Uterus (tissue), 4 donors: ENCODE results near the gene ZNF302. TPM values are rescaled to one million over a fixed set of nuclear protein-coding genes. Genes with fewer than 3 reads are reported as not detected.

Experiments
- DNase-seq, 2 donors: peaks; one replicate each; pipeline ENCODE4 v3.0.0-alpha.2; 2019 to 2020
- H3K27ac ChIP-seq, 2 donors: fragments of 200-600 bp; sonication (generic); 1 replicate in 1 of 2; 2 replicates in 1 of 2; pipeline ENCODE4 v1.5.1; 2016 to 2018
- H3K27me3 ChIP-seq, 2 donors: fragments of 200-600 bp; sonication (generic); one replicate each; pipeline ENCODE4 v1.5.1; 2018 to 2019; ENCODE audit warnings: control low read depth in 1 of 2
- H3K36me3 ChIP-seq, 2 donors: fragments of 200-600 bp; sonication (generic); one replicate each; pipeline ENCODE4 v1.5.1; 2019; ENCODE audit warnings: control low read depth in 1 of 2
- H3K4me1 ChIP-seq, 2 donors: fragments of 200-600 bp; sonication (generic); one replicate each; pipeline ENCODE4 v1.5.1; 2018 to 2019; ENCODE audit warnings: control low read depth in 1 of 2
- H3K4me3 ChIP-seq, 2 donors: fragments of 200-600 bp; sonication (generic); 1 replicate in 1 of 2; 2 replicates in 1 of 2; pipeline ENCODE4 v1.5.1; 2018 to 2019; ENCODE audit warnings: mild to moderate bottlenecking in 1 of 2
- H3K9me3 ChIP-seq, 2 donors: fragments of 200-600 bp; sonication (generic); one replicate each; pipeline ENCODE4 v1.5.1; 2019; ENCODE audit warnings: control low read depth in 1 of 2
- CTCF ChIP-seq, 4 experiments: fragments of 200-600 bp in 2 of 4; fragments of 450-650 bp in 2 of 4; sonication (generic) in 2 of 4; IDR thresholded peaks; one replicate each; pipeline ENCODE4 v1.5.1; 2016 to 2019; ENCODE audit warnings: antibody characterized with exemption in 4 of 4, mild to moderate bottlenecking in 2 of 4, moderate library complexity in 1 of 4
- POLR2A ChIP-seq, 2 donors: fragments of 450-650 bp; IDR thresholded peaks; one replicate each; pipeline ENCODE4 v1.6.1; 2016; ENCODE audit warnings: antibody characterized with exemption in 2 of 2, mild to moderate bottlenecking in 1 of 2, moderate library complexity in 1 of 2
- intact Hi-C: fragments of 100-400 bp; cut with DNase I; formaldehyde crosslinking; loops from one replicate; pipeline ENCODE4 v1.15.1; 2023; ENCODE audit warnings: low total_unique reads
- small RNA-seq: library from RNA; depleted of rRNA; stranded (forward); fragments of <200 nt; gene quantifications from one replicate; pipeline ENCODE3, GENCODE V24; 2016
- total RNA-seq, 4 donors: library from RNA; depleted of rRNA in 3 of 4; stranded (reverse); fragments of >200 nt in 3 of 4; gene quantifications; one replicate each; pipeline versions ENCODE4 v1.1.0 to v1.2.4, GENCODE V29; 2014 to 2023
- donor health status: DM: yes; HTN: yes; CAD: no.

The ZNF302 gene
- total RNA-seq, 4 donors from 2014 or later, result 23.5 to 80.3 (median 39.7) TPM

GRCh38 chr19:34733746-34734536, 56.5 kb downstream of the ZNF302 start, which contains the start of gene ZNF181:
Gene ZNF181, plus strand, starts transcription at chr19:34734243. Its CDS starts 795 bp downstream, at chr19:34735038.
- Histone ChIP-seq H3K36me3 (no peaks in the 10 kb centered on the region), H3K4me1 (peaks cover 0 to 10% of the 10 kb centered on the region in 2 donors), H3K4me3 (peak within 1 kb of the TSS; percentile 65 to 90), H3K27me3 (no peaks in the 10 kb centered on the region), H3K27ac (peak within 1 kb of the TSS; percentile 95 to 97), H3K9me3 (no peaks in the 10 kb centered on the region)
- DNase-seq, result peak; percentile 83 to 85
- intact Hi-C loops, result no loop called here
- peak; percentile 24 to 50 for TF ChIP-seq POLR2A (IDR thresholded peaks at IDR 0.05)
- peak in 1 of 4 experiments; percentile 13 for TF ChIP-seq CTCF (IDR thresholded peaks at IDR 0.05)

GRCh38 chr19:34734537-34735103, 57.1 kb downstream of the ZNF302 start:
- no peak for TF ChIP-seq CTCF (IDR thresholded peaks at IDR 0.05)
- no peak for TF ChIP-seq POLR2A (IDR thresholded peaks at IDR 0.05)
- Histone ChIP-seq H3K4me1 (peaks cover 0 to 10% of the 10 kb centered on the region in 2 donors), H3K27me3 (no peaks in the 10 kb centered on the region), H3K27ac (peak overlapping the region; percentile 95 to 97), H3K36me3 (no peaks in the 10 kb centered on the region), H3K9me3 (no peaks in the 10 kb centered on the region), H3K4me3 (peak overlapping the region; percentile 65 to 90)
- intact Hi-C loops, result no loop called here
- no peak for DNase-seq

Small RNA genes within 50 kb of the gene (small RNA-seq; reads per million reads assigned to genes)
- gene RF00611, result not detected

Other genes with a start within 250 kb of the ZNF302 start
- 100 to 1,000 TPM in 3 of 4 donors, 10 to 100 TPM in 1; 85.9 to 179 (median 123) TPM for gene UBA2, start 249.3 kb upstream of the ZNF302 start, total RNA-seq
- 10 to 100 TPM in 2 of 4 donors, 1 to 10 TPM in 2; 5.9 to 38.0 (median 19.3) TPM for gene WTIP, start 195.9 kb upstream of the ZNF302 start, total RNA-seq
- under 1 TPM in 1 of 4 donors, not detected in 3; 0.98 TPM for gene SCGB2B2, start 519 bp upstream of the ZNF302 start, total RNA-seq
- 100 to 1,000 TPM in 1 of 4 donors, 10 to 100 TPM in 3; 16.9 to 209 (median 39.6) TPM for gene ZNF181, start 56.6 kb downstream of the ZNF302 start, total RNA-seq
- 10 to 100 TPM in 3 of 4 donors, 1 to 10 TPM in 1; 1.3 to 15.6 (median 12.1) TPM for gene ZNF599, start 95.5 kb downstream of the ZNF302 start, total RNA-seq
- 1 to 10 TPM in 3 of 4 donors, under 1 TPM in 1; 0.26 to 7.1 (median 2.8) TPM for gene ZNF30, start 249.2 kb downstream of the ZNF302 start, total RNA-seq